HEK293T (cell line): ENCODE data around the gene LETM1.

Experiments
- CTCF ChIA-PET: fragments of 350-600 bp; formaldehyde crosslinking; extraction: SDS; loops from one replicate; lab custom pipeline; 2021; ENCODE audit warnings: antibody characterized with exemption, inconsistent platforms; lab: Yijun Ruan, JAX
- POLR2A ChIA-PET: fragments of 350-600 bp; formaldehyde crosslinking; extraction: SDS; loops from one replicate; lab custom pipeline; 2020; ENCODE audit warnings: antibody characterized with exemption, inconsistent platforms; lab: Yijun Ruan, JAX
- DNase-seq: peaks from one replicate; pipeline ENCODE4 v3.0.0; 2012; ENCODE audit warnings: mixed read lengths; ENCODE audit errors: extremely low spot score
- ARNT ChIP-seq: fragments of 450-650 bp; IDR thresholded peaks from 2 replicates; pipeline ENCODE4 v1.6.1; 2017; ENCODE audit warnings: mild to moderate bottlenecking
- BHLHE40 ChIP-seq: fragments of 450-650 bp; IDR thresholded peaks from 2 replicates; pipeline ENCODE4 v1.6.1; 2016; ENCODE audit warnings: mild to moderate bottlenecking, moderate library complexity, borderline replicate concordance
- CTBP1 ChIP-seq: fragments of 450-650 bp; IDR thresholded peaks from 2 replicates; pipeline ENCODE4 v1.6.1; 2016; ENCODE audit warnings: borderline replicate concordance
- ELF4 ChIP-seq: fragments of 450-650 bp; IDR thresholded peaks from 2 replicates; pipeline ENCODE4 v1.6.1; 2017; ENCODE audit warnings: antibody characterized with exemption
- FOXA1 ChIP-seq: fragments of 450-650 bp; IDR thresholded peaks from 2 replicates; pipeline ENCODE4 v1.6.1; 2016; ENCODE audit warnings: mild to moderate bottlenecking
- FOXK2 ChIP-seq: fragments of 450-650 bp; IDR thresholded peaks from 2 replicates; pipeline ENCODE4 v1.6.1; 2016; ENCODE audit warnings: mild to moderate bottlenecking
- FOXM1 ChIP-seq: fragments of 450-650 bp; IDR thresholded peaks from 2 replicates; pipeline ENCODE4 v1.6.1; 2017; ENCODE audit warnings: mild to moderate bottlenecking, borderline replicate concordance
- HDGF ChIP-seq: fragments of 450-650 bp; IDR thresholded peaks from 2 replicates; pipeline ENCODE4 v1.6.1; 2017; ENCODE audit warnings: antibody characterized with exemption, borderline replicate concordance
- L3MBTL2 ChIP-seq: fragments of 450-650 bp; conservative IDR thresholded peaks from 2 replicates; pipeline ENCODE4 v1.6.1; 2016; ENCODE audit warnings: mild to moderate bottlenecking
- LEF1 ChIP-seq: fragments of 450-650 bp; IDR thresholded peaks from 2 replicates; pipeline ENCODE4 v1.6.1; 2017; ENCODE audit warnings: mild to moderate bottlenecking, borderline replicate concordance
- NFRKB ChIP-seq: fragments of 450-650 bp; IDR thresholded peaks from 2 replicates; pipeline ENCODE4 v1.6.1; 2016; ENCODE audit warnings: mild to moderate bottlenecking, moderate library complexity
- SP1 ChIP-seq: fragments of 450-650 bp; IDR thresholded peaks from 2 replicates; pipeline ENCODE4 v1.6.1; 2017
- SUZ12 ChIP-seq: fragments of 450-650 bp; IDR thresholded peaks from 2 replicates; pipeline ENCODE4 v1.6.1; 2016; ENCODE audit warnings: mild to moderate bottlenecking
- TARDBP ChIP-seq: fragments of 450-650 bp; IDR thresholded peaks from 2 replicates; pipeline ENCODE4 v1.6.1; 2016
- ZNF384 ChIP-seq: fragments of 450-650 bp; IDR thresholded peaks from 2 replicates; pipeline ENCODE4 v1.6.1; 2016
- TF ChIP-seq, protein P1 (sequence below): fragments of 450-650 bp; IDR thresholded peaks from 2 replicates; pipeline ENCODE4 v1.6.1; 2016

LETM1 gene

DNA sequence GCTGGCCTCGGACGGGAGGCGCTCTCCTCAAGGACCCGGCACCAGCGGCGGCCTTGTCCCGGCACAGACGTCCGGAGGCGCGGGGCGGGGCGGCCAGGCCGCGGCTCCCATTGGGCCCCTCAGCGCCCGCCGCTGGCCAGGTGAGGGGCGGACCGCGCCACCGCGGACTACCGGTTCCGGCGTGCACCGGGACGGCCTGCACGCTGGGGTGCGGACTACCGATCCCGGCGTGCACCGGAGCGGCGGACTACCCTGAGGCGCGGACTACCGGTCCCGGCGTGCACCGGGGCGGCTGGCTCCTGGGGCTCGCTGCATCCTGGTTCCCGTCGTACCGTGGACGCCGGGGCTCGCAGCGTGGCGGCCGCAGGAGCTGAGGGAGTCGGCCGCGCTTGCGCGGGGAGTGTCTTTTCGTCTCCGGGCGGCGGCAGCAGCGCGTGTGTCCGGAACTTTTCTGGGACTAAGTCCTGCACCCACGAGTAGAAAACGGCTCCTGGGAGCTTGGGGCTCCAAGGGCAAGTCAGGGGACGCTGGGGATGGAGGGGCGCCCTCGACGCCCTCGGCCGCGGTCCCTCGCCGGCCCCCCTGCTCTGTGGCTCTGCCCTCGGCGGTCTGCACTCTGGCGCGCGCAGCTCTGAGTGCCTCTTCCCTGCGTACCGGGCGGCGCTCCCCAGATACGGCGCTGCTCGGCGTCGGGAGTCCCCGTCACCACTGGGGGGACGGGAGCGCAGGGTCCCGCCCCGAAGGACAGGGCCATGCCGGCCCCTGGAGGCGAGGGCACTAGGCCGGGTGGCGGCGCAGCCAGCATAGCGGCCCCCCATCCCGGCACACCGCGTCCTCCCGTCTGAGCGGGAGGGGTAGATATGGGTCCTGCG, at the start of gene LETM1:
Gene LETM1, minus strand, starts transcription at position 86 of the 872 bp plus-strand sequence. CDS start 206 bp downstream, outside the sequence.
- ChIA-PET CTCF (interaction anchor here (0.7 kb wide), 1 partner anchor 44 kb away, joined by 4 read pairs; no protein-coding TSS in a partner anchor), POLR2A (interaction anchor here (0.8 to 4.3 kb wide), 13 partner anchors 8 to 613 kb away, joined by 3 to 31 read pairs (median 5); partner anchors contain the start of genes NAT8L, NSD2 and RNF4)
- TF ChIP-seq LEF1 (no peak; the same call in 1 of the 2 replicates), ELF4 (peak; percentile 48; the same call in 1 of the 2 replicates)
- DNase-seq = peak; percentile 92

- DNase-seq = no peak
- ChIA-PET POLR2A (no interaction called here), CTCF (no interaction called here)
- TF ChIP-seq NFRKB = no peak
These were observed 48.1 kb upstream of the LETM1 start for GRCh38 chr4:1904042-1904441.

GRCh38 chr4:1903035-1903434, 47.1 kb upstream of the LETM1 start:
- TF ChIP-seq SUZ12 (no peak), NFRKB (no peak), ELF4 (no peak), CTBP1 (no peak), ARNT (no peak), FOXK2 (no peak), HDGF (no peak), TARDBP (no peak), L3MBTL2 (no peak), LEF1 (no peak), SP1 (no peak), FOXM1 (no peak)
- TF ChIP-seq, protein P1, sequence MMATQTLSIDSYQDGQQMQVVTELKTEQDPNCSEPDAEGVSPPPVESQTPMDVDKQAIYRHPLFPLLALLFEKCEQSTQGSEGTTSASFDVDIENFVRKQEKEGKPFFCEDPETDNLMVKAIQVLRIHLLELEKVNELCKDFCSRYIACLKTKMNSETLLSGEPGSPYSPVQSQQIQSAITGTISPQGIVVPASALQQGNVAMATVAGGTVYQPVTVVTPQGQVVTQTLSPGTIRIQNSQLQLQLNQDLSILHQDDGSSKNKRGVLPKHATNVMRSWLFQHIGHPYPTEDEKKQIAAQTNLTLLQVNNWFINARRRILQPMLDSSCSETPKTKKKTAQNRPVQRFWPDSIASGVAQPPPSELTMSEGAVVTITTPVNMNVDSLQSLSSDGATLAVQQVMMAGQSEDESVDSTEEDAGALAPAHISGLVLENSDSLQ = no peak
- ChIA-PET POLR2A (no interaction called here), CTCF (interaction anchor here (1.3 kb wide), 1 partner anchor 19 kb away, joined by 3 read pairs; no protein-coding TSS in a partner anchor)
- DNase-seq = no peak

DNA sequence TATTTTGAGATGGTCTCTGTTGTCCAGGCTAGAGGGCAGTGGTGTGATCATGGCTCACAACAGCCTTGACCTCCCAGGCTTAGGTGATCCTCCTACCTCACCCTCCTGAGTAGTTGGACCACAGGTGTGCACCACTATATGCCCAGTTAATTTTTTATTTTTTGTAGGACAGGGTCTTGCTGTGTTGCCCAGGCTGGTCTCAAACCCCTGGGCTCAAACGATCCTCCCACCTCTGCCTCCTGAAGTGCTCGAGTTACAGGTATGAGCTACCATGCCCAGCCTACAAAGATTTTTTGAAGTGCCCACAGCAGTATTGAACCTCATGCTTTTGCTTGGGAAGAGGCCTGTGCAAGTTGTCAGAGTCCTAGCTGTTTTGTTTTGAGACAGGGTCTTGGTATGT, 46.3 kb upstream of the LETM1 start:
- TF ChIP-seq LEF1 = no peak
- no peak for TF ChIP-seq ZNF384
- no peak for TF ChIP-seq ELF4
- POLR2A ChIA-PET = no interaction called here

GRCh38 chr4:1901127-1901526, 45.2 kb upstream of the LETM1 start:
- ChIA-PET CTCF (interaction anchor here (4.1 kb wide), 1 partner anchor 8 kb away, joined by 35 read pairs; no protein-coding TSS in a partner anchor), POLR2A (no interaction called here)
- TF ChIP-seq NFRKB = no peak
- TF ChIP-seq FOXM1 = no peak
- TF ChIP-seq L3MBTL2 = no peak
- TF ChIP-seq TARDBP = no peak
- no peak for TF ChIP-seq BHLHE40
- TF ChIP-seq ELF4 = no peak
- TF ChIP-seq FOXK2 = no peak
- no peak for TF ChIP-seq CTBP1
- TF ChIP-seq LEF1 = no peak
- no peak for TF ChIP-seq HDGF
- TF ChIP-seq FOXA1 = no peak
- TF ChIP-seq, protein P1 = no peak
- no peak for TF ChIP-seq ARNT
- TF ChIP-seq ZNF384 = no peak
- TF ChIP-seq SUZ12 = no peak
- no peak for TF ChIP-seq SP1
- DNase-seq = no peak

More for the DNA sequence above, 46.3 kb upstream of the LETM1 start:
- CTCF ChIA-PET = interaction anchor here (0.6 to 1.3 kb wide), 2 partner anchors 8 to 18 kb away, joined by 3 to 5 read pairs; no protein-coding TSS in a partner anchor
- no peak for DNase-seq

GRCh38 chr4:1900624-1901023, 44.7 kb upstream of the LETM1 start:
- DNase-seq = no peak
- ChIA-PET CTCF (interaction anchor here (1.1 to 4.1 kb wide), 7 partner anchors 9 to 86 kb away, joined by 3 to 35 read pairs (median 5); no protein-coding TSS in a partner anchor), POLR2A (no interaction called here)
- no peak for TF ChIP-seq LEF1
- TF ChIP-seq FOXM1 = no peak
- no peak for TF ChIP-seq TARDBP

GRCh38 chr4:1900087-1900433, 44.1 kb upstream of the LETM1 start:
- ChIA-PET POLR2A (interaction anchor here (2.2 kb wide), 1 partner anchor 44 kb away, joined by 11 read pairs; the partner anchor contains the start of gene LETM1), CTCF (interaction anchor here (0.6 to 4.1 kb wide), 12 partner anchors 9 to 132 kb away, joined by 3 to 35 read pairs (median 4); no protein-coding TSS in a partner anchor)
- DNase-seq = no peak
- TF ChIP-seq, protein P1 = no peak
- TF ChIP-seq BHLHE40 (no peak), ARNT (no peak), ZNF384 (no peak), L3MBTL2 (no peak), FOXK2 (no peak), SUZ12 (no peak), LEF1 (no peak), FOXA1 (no peak), ELF4 (no peak), FOXM1 (no peak), TARDBP (no peak), HDGF (no peak), SP1 (no peak), CTBP1 (no peak), NFRKB (no peak)
